NCI-H774 (cell line): ENCODE results near the gene DUS2.

Experiments used
- DNase-seq: peaks from one replicate; lab custom pipeline; 2025; lab: John Stamatoyannopoulos, UW

DUS2 gene

GRCh38 chr16:68077866-68078700 lies 55.0 kb downstream of the DUS2 start:
- DNase-seq = no peak

DNA sequence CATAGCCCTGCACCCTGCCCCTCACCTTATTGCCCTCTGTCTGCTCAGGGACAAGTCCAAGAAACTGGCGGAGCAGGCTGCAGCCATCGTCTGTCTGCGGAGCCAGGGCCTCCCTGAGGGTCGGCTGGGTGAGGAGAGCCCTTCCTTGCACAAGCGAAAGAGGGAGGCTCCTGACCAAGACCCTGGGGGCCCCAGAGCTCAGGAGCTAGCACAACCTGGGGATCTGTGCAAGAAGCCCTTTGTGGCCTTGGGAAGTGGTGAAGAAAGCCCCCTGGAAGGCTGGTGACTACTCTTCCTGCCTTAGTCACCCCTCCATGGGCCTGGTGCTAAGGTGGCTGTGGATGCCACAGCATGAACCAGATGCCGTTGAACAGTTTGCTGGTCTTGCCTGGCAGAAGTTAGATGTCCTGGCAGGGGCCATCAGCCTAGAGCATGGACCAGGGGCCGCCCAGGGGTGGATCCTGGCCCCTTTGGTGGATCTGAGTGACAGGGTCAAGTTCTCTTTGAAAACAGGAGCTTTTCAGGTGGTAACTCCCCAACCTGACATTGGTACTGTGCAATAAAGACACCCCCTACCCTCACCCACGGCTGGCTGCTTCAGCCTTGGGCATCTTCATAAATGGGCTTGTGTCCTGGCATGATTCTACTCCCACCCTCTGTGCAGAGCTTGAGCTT lies 55.8 kb downstream of the DUS2 start:
- no peak for DNase-seq

DNA sequence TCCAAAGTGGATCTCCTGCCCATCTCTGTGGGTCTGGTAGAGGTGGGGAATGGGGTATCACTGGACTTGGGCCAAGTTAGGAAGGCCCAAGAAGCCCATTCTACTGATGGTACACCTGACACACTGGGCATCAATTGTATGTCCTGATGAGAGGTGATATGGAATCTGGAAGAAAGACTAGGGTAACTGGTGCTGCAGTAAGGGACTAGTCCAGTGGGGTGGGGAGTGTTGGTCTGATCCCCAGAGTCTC lies 56.2 kb downstream of the DUS2 start:
- DNase-seq = no peak

GRCh38 chr16:68079626-68080344 lies 56.7 kb downstream of the DUS2 start:
- DNase-seq = no peak

GRCh38 chr16:68081861-68082628 lies 59.0 kb downstream of the DUS2 start:
- DNase-seq = no peak

DNA sequence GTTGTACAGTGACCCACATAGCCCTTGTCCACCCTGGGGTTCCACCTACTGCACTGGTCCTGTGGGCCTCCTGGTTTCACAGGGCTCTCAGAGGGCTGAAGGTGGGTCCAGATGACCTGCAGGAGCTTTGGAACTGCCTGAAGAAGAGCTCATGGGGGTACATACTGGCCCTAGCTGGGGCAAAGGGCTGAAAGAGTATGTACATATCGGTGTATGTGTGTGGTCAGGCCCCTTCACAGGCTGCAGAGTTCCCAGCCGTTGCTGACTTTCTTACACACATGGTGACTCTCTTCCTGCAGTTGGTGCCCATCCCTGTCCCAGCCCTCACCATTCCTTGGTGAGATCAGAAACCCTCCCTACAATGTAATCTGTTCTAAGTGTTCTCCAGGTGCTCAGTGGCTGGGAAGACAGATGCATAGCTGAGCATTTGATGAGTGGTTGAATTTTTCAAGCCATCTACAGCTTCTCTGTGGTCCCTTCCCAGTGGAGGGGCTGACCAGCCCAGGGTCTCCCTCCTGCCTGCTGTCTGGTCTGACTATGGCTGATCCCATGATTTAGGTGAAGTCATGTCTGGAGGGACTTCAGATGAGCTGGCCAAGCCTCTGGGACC lies 59.6 kb downstream of the DUS2 start:
- no peak for DNase-seq

- DNase-seq = no peak
Measured at GRCh38 chr16:68083239-68083781, 60.2 kb downstream of the DUS2 start.

DNA sequence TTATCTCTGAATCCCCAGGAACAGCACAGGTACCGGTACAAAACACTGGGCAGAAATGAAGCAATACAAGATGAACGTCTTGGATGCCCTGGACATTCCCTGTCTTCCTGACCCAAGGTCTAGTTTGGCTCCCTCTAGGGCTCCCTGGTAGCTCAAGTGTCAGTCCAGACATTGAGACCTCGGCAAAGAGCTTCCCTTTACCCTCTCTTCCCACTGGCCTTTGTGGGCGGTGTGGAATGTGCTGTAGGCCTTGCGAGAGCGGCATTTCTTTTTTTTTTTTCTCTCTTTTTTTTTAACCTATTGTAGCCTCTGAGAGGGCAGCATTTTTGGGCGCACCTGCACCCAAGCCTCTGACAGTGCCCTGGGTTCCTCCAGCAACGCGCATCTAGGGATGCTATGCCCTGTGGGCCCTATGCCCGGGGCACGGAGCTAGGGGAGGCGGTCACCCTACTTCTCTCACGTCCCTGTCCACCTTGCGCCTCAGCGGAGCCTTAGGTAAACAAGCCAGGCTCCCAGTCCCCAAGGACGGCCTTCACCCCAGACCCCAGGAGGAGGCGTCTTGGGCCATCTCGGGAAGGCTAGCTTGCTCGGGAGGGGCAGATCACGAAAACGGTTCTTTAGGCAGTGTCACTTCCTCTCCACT lies 60.9 kb downstream of the DUS2 start:
- no peak for DNase-seq

- peak; percentile 63 for DNase-seq
Measured at GRCh38 chr16:68084504-68085258, 61.6 kb downstream of the DUS2 start.

DNA sequence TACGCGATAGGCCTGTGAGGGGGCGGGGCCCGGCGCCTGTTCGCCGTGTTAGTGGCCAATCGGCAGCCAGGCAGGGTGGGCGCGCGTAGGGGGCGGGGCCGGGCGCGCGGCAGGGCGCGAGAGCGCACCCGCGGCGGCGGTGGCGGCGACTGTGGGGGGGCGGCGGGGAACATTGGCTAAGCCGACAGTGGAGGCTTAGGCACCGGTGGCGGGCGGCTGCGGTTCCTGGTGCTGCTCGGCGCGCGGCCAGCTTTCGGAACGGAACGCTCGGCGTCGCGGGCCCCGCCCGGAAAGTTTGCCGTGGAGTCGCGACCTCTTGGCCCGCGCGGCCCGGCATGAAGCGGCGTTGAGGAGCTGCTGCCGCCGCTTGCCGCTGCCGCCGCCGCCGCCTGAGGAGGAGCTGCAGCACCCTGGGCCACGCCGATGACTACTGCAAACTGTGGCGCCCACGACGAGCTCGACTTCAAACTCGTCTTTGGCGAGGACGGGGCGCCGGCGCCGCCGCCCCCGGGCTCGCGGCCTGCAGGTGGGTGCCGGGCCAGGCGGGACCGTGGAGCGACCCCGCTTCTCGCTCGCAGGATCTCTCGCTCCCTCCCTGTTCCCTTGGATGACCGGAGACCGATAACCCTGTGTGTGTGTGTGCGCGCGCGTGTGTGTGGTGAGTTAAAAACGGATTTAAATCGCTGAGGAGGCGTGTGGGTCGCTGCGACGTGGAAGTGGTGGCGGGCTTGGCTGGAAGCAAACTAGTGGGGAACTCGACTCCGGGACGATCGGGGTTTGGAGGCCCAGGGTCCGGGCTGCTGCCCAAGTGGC lies 62.4 kb downstream of the DUS2 start, which contains the start of gene NFATC3:
Gene NFATC3 (plus strand): TSS at position 112 of the 813 bp plus-strand sequence. CDS start 312 bp downstream, at position 424.
- DNase-seq = peak; percentile 79

DNA sequence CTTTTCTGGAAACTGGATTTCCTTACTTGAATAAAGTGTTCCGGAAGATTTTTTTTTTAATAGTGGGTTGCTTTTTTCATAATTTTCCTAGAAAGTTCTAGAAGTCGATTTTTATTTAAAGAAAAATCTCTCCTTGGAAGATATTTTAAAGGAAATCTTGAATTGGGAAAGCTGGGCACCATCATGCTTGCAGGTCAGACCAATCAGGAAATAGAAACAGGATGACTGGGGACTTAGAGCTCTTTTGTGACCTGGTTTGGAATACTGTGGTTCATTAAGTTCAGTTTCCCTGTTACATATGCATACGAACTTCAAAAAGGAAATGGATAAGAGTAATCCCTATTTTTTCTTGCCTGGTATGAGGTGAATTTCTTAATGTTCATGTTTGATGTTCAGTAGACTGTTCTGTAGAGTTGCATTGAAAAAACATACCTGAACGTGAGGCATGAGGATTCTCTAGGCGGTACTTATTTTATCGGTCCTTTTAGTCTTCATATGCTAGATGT lies 63.3 kb downstream of the DUS2 start:
- no peak for DNase-seq

- DNase-seq = no peak
Measured at GRCh38 chr16:68086860-68087268, 63.8 kb downstream of the DUS2 start.

DNA sequence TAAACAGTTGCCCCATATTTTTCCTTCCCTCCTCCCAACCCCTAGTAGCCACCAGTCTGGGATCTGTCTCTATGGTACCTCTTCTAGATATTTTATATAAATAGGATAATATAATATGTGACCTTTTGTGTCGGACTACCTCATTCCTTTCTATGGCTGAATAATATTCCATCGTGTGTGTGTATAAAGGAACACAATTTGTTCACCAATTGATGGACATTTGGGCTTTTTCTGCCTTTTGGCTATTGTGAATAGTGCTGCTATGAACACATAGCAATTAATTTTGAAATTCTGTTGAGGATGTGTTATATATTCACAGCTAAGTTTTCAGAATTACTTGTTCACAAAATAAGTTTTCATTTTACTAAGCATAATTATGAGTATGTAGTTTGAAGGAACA lies 64.6 kb downstream of the DUS2 start:
- no peak for DNase-seq

GRCh38 chr16:68088130-68088972 lies 65.3 kb downstream of the DUS2 start:
- DNase-seq = no peak

- DNase-seq = no peak
Measured at GRCh38 chr16:68089067-68089466, 66.0 kb downstream of the DUS2 start.

GRCh38 chr16:68090130-68090529 lies 67.0 kb downstream of the DUS2 start:
- DNase-seq = no peak

DNA sequence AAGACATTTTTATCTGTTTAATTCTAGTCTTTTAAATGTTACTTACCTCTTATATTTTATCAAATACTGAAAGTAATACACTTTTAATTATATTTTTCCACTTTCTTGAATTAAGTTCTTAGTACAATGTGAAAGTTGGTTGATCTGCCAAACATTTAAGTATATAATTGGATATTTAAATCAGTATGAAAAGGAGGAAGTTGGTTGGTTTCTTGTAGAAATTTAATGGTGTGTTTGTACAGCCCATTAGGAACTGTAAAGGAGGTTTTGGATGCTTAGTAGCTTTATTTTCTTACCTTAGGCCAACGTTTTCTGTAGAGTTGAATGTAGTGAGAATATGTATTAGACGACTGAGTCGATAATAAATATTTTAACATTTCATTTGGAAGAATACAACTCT lies 67.4 kb downstream of the DUS2 start:
- DNase-seq = no peak
